OCI-LY3 (cell line): ENCODE results near the gene CFAP221.

Source experiments
- H2AFZ ChIP-seq: fragments of 200-600, 300-600 bp; shearing (Covaris generic); 2 replicates; pipeline ENCODE4 v1.6.0; 2014; ENCODE audit warnings: antibody characterized with exemption, low read depth, low read length
- H3K27ac ChIP-seq: fragments of 200-600, 300-600 bp; sonication (generic); 2 replicates; pipeline ENCODE4 v1.5.1; 2014; ENCODE audit warnings: mild to moderate bottlenecking, low read length, moderate library complexity, mixed read lengths
- H3K27me3 ChIP-seq: fragments of 200-600, 300-600 bp; sonication (generic); 2 replicates; pipeline ENCODE4 v1.6.1; 2014; ENCODE audit warnings: low read depth, low read length, mixed read lengths
- H3K36me3 ChIP-seq: fragments of 200-600, 300-600 bp; sonication (generic); replicated peaks from 2 replicates; pipeline ENCODE3; 2014; ENCODE audit warnings: low read depth, low read length, mixed read lengths
- H3K4me1 ChIP-seq: fragments of 300-600, 200-600 bp; sonication (generic); 2 replicates; pipeline ENCODE4 v1.6.1; 2014; ENCODE audit warnings: low read length, mixed read lengths
- H3K4me2 ChIP-seq: fragments of 200-600, 300-600 bp; sonication (generic); 2 replicates; pipeline ENCODE4 v1.6.1; 2014; ENCODE audit warnings: low read length, mixed read lengths
- H3K4me3 ChIP-seq: fragments of 300-600, 200-600 bp; sonication (generic); 2 replicates; pipeline ENCODE4 v1.5.1; 2014; ENCODE audit warnings: antibody characterized with exemption, mild to moderate bottlenecking, low read length, moderate library complexity
- H3K79me2 ChIP-seq: fragments of 300-600, 200-600 bp; shearing (Covaris generic); 2 replicates; pipeline ENCODE4 v1.6.1; 2014; ENCODE audit warnings: mild to moderate bottlenecking, low read length, mixed read lengths
- H3K9ac ChIP-seq: fragments of 300-600, 200-600 bp; shearing (Covaris generic); 2 replicates; pipeline ENCODE4 v1.6.0; 2014; ENCODE audit warnings: mild to moderate bottlenecking, low read length, moderate library complexity
- H3K9me3 ChIP-seq: fragments of 200-600, 300-600 bp; shearing (Covaris generic); 2 replicates; pipeline ENCODE4 v1.6.1; 2014; ENCODE audit warnings: low read length, mixed read lengths; ENCODE audit not compliant: insufficient read depth
- H4K20me1 ChIP-seq: fragments of 200-600, 300-600 bp; sonication (generic); 2 replicates; pipeline ENCODE4 v1.6.1; 2016; ENCODE audit warnings: low read length, mixed read lengths; ENCODE audit not compliant: insufficient read depth
- EZH2phosphoT487 ChIP-seq: fragments of 200-600 bp; shearing (Covaris generic); IDR thresholded peaks from 2 replicates; pipeline ENCODE4 v1.6.1; 2018; ENCODE audit warnings: antibody characterized with exemption, mixed run types, low read depth
- TF ChIP-seq, protein P1 (sequence below): fragments of 200-600, 300-600 bp; sonication (generic); IDR thresholded peaks from 2 replicates; pipeline ENCODE4 v1.5.1; 2014; ENCODE audit warnings: antibody characterized with exemption, low read length, low read depth

The CFAP221 gene

DNA sequence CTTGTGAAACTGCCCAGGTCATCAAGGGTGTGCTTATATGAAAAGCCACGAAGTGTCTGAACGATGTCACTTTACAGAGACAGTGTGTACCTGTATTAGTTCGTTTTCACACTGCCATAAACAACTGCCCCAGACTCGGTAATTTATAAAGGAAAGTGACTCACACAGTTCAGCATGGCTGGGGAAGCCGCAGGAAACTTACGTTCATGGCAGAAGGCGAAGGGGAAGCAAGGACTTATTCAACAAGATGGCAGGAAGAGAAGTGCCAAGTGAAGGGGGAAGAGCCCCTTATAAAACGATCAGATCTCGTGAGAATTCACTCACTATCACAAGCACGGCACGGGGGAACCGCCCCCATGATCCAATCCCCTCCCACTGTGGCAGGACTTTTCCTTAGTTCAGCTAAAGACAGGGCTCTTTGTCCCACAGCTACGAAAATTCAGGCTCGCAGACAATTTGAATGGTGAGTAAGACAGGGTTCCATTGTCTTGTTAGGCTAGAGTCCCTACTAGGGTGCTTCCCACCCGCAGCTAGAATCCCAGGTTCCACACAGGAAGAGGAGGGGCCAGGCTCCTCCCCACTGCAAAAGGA lies 154.9 kb downstream of the CFAP221 start:
- no peak overlapping the region for H3K4me2 ChIP-seq

DNA sequence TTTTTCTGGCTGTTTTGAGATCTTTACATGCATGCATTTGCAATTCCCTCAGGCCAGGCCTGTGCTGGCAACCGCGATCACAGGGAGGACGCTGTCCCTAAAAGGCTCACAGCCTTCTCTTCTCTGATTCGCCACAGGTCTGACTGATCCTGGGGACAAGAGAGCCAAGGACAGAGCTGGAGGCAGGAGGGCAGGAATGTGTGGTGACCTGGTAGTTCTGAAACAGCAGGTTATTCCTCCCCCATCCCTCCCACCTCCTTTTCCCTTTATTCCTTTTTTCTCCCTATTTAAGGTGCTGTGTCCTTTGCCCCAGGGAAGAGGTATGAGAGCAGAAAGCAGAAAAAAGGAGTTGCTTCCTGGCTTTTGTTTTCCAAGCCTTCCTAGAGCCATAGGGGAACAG lies 156.6 kb downstream of the CFAP221 start:
- Histone ChIP-seq H3K4me2 (no peak overlapping the region), H3K4me3 (no peak overlapping the region), H3K79me2 (no peaks in the 10 kb centered on the region), H3K27ac (no peak overlapping the region), H3K27me3 (0 out of 2 replicates have a peak, but pooled peaks cover 2% of the 10 kb centered on the region), H3K4me1 (peaks cover 32% of the 10 kb centered on the region), H2AFZ (no peak overlapping the region), H3K9me3 (no peaks in the 10 kb centered on the region), H3K36me3 (no peaks in the 10 kb centered on the region), H3K9ac (no peak overlapping the region), H4K20me1 (no peaks in the 10 kb centered on the region)
- TF ChIP-seq, protein P1, sequence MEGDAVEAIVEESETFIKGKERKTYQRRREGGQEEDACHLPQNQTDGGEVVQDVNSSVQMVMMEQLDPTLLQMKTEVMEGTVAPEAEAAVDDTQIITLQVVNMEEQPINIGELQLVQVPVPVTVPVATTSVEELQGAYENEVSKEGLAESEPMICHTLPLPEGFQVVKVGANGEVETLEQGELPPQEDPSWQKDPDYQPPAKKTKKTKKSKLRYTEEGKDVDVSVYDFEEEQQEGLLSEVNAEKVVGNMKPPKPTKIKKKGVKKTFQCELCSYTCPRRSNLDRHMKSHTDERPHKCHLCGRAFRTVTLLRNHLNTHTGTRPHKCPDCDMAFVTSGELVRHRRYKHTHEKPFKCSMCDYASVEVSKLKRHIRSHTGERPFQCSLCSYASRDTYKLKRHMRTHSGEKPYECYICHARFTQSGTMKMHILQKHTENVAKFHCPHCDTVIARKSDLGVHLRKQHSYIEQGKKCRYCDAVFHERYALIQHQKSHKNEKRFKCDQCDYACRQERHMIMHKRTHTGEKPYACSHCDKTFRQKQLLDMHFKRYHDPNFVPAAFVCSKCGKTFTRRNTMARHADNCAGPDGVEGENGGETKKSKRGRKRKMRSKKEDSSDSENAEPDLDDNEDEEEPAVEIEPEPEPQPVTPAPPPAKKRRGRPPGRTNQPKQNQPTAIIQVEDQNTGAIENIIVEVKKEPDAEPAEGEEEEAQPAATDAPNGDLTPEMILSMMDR, result no peak
- TF ChIP-seq EZH2phosphoT487, result no peak

More for the DNA sequence above, 154.9 kb downstream of the CFAP221 start:
- TF ChIP-seq EZH2phosphoT487, result no peak
- TF ChIP-seq, protein P1, result no peak
- H3K79me2 ChIP-seq, result no peaks in the 10 kb centered on the region
- H4K20me1 ChIP-seq, result no peaks in the 10 kb centered on the region
- no peak overlapping the region for H3K9ac ChIP-seq
- H3K36me3 ChIP-seq, result no peaks in the 10 kb centered on the region
- no peak overlapping the region for H2AFZ ChIP-seq
- peaks cover 32% of the 10 kb centered on the region for H3K4me1 ChIP-seq
- no peak overlapping the region for H3K4me3 ChIP-seq
- H3K27ac ChIP-seq, result no peak overlapping the region
- H3K9me3 ChIP-seq, result no peaks in the 10 kb centered on the region
- 0 out of 2 replicates have a peak, but pooled peaks cover 2% of the 10 kb centered on the region for H3K27me3 ChIP-seq

DNA sequence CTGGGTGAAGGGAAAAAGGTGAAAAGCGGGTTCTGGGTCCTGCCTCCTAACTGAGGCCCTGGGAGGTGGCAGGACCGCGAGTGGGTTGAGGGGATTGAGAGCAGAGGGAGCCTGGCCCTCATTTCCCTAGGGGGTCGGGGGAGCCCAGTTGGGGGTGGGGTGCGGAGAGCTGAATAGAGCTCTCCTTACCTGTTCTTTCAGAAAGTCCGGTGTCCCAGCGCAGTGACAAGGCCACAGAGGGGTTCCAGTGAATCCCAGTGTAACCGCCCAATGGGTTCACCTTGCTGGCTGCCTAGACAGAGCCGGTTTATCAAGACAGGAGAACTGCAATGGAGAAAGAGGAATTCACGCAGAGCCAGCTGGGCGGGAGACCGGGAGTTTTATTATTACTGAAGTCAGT lies 157.1 kb downstream of the CFAP221 start:
- Histone ChIP-seq H3K27me3 (0 out of 2 replicates have a peak, but pooled peaks cover 2% of the 10 kb centered on the region), H3K4me2 (no peak overlapping the region), H3K9me3 (no peaks in the 10 kb centered on the region), H3K9ac (no peak overlapping the region), H4K20me1 (no peaks in the 10 kb centered on the region), H2AFZ (no peak overlapping the region), H3K36me3 (no peaks in the 10 kb centered on the region), H3K27ac (no peak overlapping the region), H3K4me1 (peaks cover 30% of the 10 kb centered on the region), H3K4me3 (no peak overlapping the region), H3K79me2 (no peaks in the 10 kb centered on the region)
- TF ChIP-seq, protein P1, result no peak
- TF ChIP-seq EZH2phosphoT487, result no peak

DNA sequence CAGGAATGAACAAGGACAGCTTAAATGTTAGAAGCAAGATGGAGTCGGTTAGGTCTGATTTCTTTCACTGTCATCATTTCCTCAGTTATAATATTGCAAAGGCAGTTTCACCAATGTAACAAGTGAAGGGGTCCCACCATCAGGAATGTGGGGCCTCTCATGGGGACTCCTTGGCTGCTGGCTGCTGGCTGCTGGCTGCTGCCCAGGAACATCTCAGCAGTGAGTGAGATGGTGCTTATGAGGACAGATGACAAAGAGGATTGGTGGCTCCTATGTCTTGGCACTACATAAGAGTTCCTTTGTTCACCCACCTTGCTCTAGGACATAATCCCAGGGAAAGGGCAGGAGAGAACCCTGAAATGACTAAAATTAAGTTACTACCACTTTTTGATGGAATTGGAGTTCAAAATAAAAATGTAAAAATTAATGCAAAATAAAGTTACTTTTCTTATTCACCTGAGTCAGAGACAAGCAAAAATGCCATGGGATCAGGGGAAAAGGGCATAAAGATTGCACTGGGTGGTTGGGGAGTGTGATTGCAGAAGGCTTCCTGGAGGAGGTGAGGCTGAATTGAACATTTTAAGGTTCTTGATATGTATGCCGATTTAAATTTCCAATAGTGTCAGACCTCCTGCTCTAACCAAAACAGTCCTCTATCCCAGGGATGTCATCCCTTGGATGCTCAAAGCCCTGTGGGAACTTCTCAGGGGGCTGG lies 158.1 kb downstream of the CFAP221 start:
- Histone ChIP-seq H3K4me1 (peaks cover 20% of the 10 kb centered on the region), H3K4me2 (peak overlapping the region; percentile 65), H3K27ac (no peak overlapping the region), H3K4me3 (peak overlapping the region; percentile 7; the same call in 1 of the 2 replicates), H3K9me3 (no peaks in the 10 kb centered on the region), H3K36me3 (no peaks in the 10 kb centered on the region), H4K20me1 (no peaks in the 10 kb centered on the region), H2AFZ (peak overlapping the region; percentile 68), H3K9ac (no peak overlapping the region; the same call in 1 of the 2 replicates), H3K27me3 (0 out of 2 replicates have a peak, but pooled peaks cover 2% of the 10 kb centered on the region), H3K79me2 (no peaks in the 10 kb centered on the region)
- no peak for TF ChIP-seq EZH2phosphoT487
- TF ChIP-seq, protein P1, result no peak
